SK-N-SH (cell line): ENCODE data around the gene TYROBP.
A peak's percentile ranks its signal among the peaks of the same experiment; 100 is the strongest.

Experiments used
- CHD2 ChIP-seq: fragments of 150-350 bp; IDR thresholded peaks from 2 replicates; pipeline ENCODE4 v1.6.1; 2018; ENCODE audit warnings: low read length; ENCODE audit not compliant: partially characterized antibody
- CTCF ChIP-seq: fragments of 200-600 bp; sonication (generic); IDR thresholded peaks from 2 replicates; pipeline ENCODE4 v1.6.1; 2017; ENCODE audit warnings: antibody characterized with exemption, mild to moderate bottlenecking, moderate library complexity
- EZH2phosphoT487 ChIP-seq: fragments of 200-600 bp; sonication (generic); IDR thresholded peaks from 2 replicates; pipeline ENCODE4 v1.6.1; 2017; ENCODE audit warnings: low read depth, mixed run types, mild to moderate bottlenecking, antibody characterized with exemption, moderate library complexity, borderline replicate concordance
- FOSL2 ChIP-seq: IDR thresholded peaks from 2 replicates; pipeline ENCODE4 v1.4.0; 2012; ENCODE audit warnings: low read depth, mild to moderate bottlenecking, moderate library complexity, borderline replicate concordance
- FOXM1 ChIP-seq: IDR thresholded peaks from 2 replicates; pipeline ENCODE4 v1.4.0; 2012; ENCODE audit warnings: low read depth, mild to moderate bottlenecking
- POLR2AphosphoS5 ChIP-seq: IDR thresholded peaks from 2 replicates; pipeline ENCODE4 v1.6.1; 2012; ENCODE audit warnings: low read depth, low read length
- RFX5 ChIP-seq: IDR thresholded peaks from 2 replicates; pipeline ENCODE4 v1.6.1; 2012; ENCODE audit warnings: mild to moderate bottlenecking, improper control_type of control experiment, low read length
- RXRA ChIP-seq: IDR thresholded peaks from 2 replicates; pipeline ENCODE4 v1.4.0; 2012; ENCODE audit warnings: low read depth, mild to moderate bottlenecking, borderline replicate concordance
- ZBTB33 ChIP-seq: IDR thresholded peaks from 2 replicates; pipeline ENCODE4 v1.4.0; 2012; ENCODE audit warnings: low read depth, borderline replicate concordance
- TF ChIP-seq, protein P1 (sequence below): IDR thresholded peaks from 2 replicates; pipeline ENCODE4 v1.4.0; 2012; ENCODE audit warnings: low read depth

GRCh38 chr19:35935911-35936737 is 28.0 kb upstream of the TYROBP start, which contains the start of gene LRFN3:
- no peak for TF ChIP-seq CTCF
- no peak for TF ChIP-seq CHD2
- no peak for TF ChIP-seq FOSL2
- TF ChIP-seq, protein P1, sequence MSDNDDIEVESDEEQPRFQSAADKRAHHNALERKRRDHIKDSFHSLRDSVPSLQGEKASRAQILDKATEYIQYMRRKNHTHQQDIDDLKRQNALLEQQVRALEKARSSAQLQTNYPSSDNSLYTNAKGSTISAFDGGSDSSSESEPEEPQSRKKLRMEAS = peak; percentile 87
- TF ChIP-seq POLR2AphosphoS5 = no peak
- no peak for TF ChIP-seq RFX5
- TF ChIP-seq FOXM1 = no peak
- no peak for TF ChIP-seq EZH2phosphoT487
- TF ChIP-seq ZBTB33 = no peak
- TF ChIP-seq RXRA = no peak
